Lower leg skin (tissue), 3 donors: Measurements from ENCODE around the gene FBLN2.

Source experiments
- POLR2A ChIP-seq, 2 donors: fragments of 450-650 bp; IDR thresholded peaks; one replicate each; pipeline ENCODE4 v1.6.1; 2016 to 2017; ENCODE audit warnings: antibody characterized with exemption in 2 of 2, mild to moderate bottlenecking in 1 of 2, moderate library complexity in 1 of 2
- TF ChIP-seq, protein P1 (sequence below), 3 donors: fragments of 450-650 bp; IDR thresholded peaks; one replicate each; pipeline ENCODE4 v1.5.1; 2016; ENCODE audit warnings: antibody characterized with exemption in 3 of 3, mild to moderate bottlenecking in 3 of 3, moderate library complexity in 2 of 3

DNA sequence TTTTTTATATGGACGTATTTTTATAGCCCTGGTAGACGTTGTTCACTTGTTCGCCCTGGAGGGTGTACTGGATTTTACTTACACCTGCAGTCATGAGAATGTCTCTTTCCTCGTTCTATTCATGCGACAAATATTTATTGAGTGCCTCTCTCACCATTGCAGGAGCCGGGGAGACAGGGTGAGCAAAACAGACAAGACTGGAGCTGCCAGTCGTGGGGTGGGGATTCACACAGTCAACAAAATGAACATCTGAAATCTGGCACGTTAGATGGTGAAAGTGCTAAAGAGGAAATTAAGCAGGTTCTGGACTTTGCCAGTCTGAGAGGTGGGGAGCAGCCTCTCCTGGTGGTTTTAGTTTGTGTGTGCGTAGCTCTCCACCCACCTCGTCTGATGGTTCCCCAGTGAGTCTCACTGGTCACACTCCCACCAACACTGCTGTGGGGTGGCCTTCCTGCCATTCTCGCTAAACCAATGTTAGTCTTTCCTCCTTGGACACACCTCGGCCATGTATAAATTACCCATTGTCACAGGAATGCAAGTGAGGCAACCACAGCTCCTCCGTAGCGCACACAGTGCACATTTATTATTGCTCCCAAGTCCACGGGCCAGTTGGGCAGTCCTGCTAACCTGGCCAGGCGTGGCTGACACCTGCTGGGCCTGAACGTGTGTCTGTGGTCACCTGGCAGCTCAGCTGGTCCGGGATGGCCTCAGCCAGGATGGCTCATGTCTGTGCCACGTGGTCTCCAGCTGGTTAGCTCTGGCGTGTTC, 31.5 kb downstream of the FBLN2 start:
- TF ChIP-seq, protein P1, sequence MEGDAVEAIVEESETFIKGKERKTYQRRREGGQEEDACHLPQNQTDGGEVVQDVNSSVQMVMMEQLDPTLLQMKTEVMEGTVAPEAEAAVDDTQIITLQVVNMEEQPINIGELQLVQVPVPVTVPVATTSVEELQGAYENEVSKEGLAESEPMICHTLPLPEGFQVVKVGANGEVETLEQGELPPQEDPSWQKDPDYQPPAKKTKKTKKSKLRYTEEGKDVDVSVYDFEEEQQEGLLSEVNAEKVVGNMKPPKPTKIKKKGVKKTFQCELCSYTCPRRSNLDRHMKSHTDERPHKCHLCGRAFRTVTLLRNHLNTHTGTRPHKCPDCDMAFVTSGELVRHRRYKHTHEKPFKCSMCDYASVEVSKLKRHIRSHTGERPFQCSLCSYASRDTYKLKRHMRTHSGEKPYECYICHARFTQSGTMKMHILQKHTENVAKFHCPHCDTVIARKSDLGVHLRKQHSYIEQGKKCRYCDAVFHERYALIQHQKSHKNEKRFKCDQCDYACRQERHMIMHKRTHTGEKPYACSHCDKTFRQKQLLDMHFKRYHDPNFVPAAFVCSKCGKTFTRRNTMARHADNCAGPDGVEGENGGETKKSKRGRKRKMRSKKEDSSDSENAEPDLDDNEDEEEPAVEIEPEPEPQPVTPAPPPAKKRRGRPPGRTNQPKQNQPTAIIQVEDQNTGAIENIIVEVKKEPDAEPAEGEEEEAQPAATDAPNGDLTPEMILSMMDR (IDR thresholded peaks at IDR 0.05), result no peak
- TF ChIP-seq POLR2A (IDR thresholded peaks at IDR 0.05), result no peak
